GM19099 (cell line): ENCODE data around the gene VWF.

Experiments
- POLR2A ChIP-seq: IDR thresholded peaks from 3 replicates; pipeline ENCODE4 v1.6.1; 2011; ENCODE audit warnings: low read depth; ENCODE audit not compliant: insufficient read length; ENCODE audit errors: extremely low read depth

VWF gene

DNA sequence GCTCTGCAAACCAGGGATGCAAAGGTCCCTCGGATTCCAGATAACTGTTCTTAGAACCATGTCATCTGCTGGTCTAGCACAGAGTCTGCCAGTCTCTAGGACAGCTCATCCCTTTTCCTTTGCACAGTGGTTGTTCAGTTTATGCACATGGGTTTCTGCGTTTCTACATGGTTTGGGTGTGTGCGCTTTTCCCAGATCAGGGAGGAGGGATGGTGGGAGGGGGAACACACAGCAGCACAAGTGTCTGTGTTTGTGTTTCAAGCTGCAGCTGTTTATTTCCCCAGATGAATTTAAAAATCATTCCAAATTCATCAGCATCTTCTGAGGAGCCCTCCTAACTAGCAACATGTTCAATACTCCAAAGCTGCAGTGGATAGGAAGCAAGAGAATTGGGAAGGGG, 224.8 kb downstream of the VWF start:
- TF ChIP-seq POLR2A: no peak

DNA sequence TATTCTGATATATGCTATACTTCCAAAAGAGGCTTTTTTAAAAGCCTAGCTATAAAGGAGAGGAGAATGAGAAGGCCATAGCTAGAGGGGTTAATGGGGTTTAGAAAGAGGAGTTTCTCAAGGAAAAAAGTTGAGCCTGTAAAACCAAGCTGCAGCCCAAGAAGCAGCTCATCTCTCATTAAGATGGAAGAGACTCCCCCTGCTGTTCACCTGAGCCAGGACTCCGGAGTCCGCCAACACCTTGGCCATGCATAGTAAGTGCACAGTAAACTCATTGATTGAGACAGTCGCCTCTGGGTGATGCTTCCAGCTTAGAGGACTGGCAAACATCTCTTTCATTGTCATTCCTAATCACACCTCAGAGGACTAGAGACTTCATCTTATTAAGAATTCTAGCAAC, 225.6 kb downstream of the VWF start:
- no peak for TF ChIP-seq POLR2A
